H1 (cell line): ENCODE measurements around the gene CD4. TPM values are rescaled to one million over a fixed set of nuclear protein-coding genes. Genes with fewer than 3 reads are reported as not detected.

Experiments used
- NANOG ChIP-seq: IDR thresholded peaks from 2 replicates; pipeline ENCODE4 v1.6.1; 2011; ENCODE audit warnings: low read length, low read depth, mild to moderate bottlenecking, inconsistent platforms; ENCODE audit not compliant: insufficient read depth, poor library complexity, severe bottlenecking
- POLR2A ChIP-seq, 2 experiments: IDR thresholded peaks; 1 replicate in 1 of 2; 2 replicates in 1 of 2; pipeline ENCODE4 v1.6.1; 2011; ENCODE audit warnings: low read depth in 2 of 2, low read length in 2 of 2, mild to moderate bottlenecking in 2 of 2; ENCODE audit errors: control extremely low read depth in 1 of 2
- POU5F1 ChIP-seq: IDR thresholded peaks from 2 replicates; pipeline ENCODE4 v1.6.1; 2011; ENCODE audit warnings: low read depth, mild to moderate bottlenecking, low read length, moderate library complexity
- polyA plus RNA-seq, 7 experiments: library from polyadenylated mRNA; depleted of rRNA in 3 of 7; stranded (reverse) in 5 of 7; unstranded in 2 of 7; fragments of >200 nt in 5 of 7; fragments of 200-250 nt in 2 of 7; gene quantifications; 1 replicate in 5 of 7; 2 replicates in 1 of 7; 4 replicates in 1 of 7; pipeline versions ENCODE4 v1.2.1 to v1.2.3, GENCODE V29; 2011 to 2013; ENCODE audit warnings: missing spikeins in 2 of 7, mixed read lengths in 2 of 7
- total RNA-seq: library from RNA; stranded (reverse); fragmentation: NEBNext Ultra II Directional; extraction: Animal tissue kit (Norgen Biotek cat#: 25700); gene quantifications from 2 replicates; pipeline ENCODE4 v1.2.1, GENCODE V29; 2021

Gene CD4
- total and polyA plus RNA-seq, 2 of the 8 experiments (the other 6 are each of a cell fraction or from before 2014, with no cell fraction given), result 3.4 to 5.1 TPM

DNA sequence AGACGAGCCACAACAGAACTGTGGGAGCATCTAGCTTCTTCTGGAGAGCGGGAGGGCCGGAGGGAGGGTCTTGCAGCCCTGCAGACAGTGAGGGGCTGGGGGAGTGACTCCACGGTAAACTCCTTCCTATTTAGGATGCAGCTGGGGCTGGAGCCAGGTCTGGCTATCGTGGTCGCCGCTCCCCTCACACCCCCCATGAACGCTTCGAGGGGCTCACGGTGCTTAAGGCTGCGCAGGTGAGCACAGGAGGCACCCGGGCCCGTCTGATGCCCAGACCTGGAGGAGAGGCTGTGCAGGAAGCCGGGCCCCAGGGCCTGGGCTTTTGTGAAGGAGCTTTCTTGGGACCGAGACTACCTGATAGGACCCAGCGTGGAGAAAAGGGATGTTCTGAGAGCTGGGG, 47.5 kb downstream of the CD4 start (continued):
- TF ChIP-seq POU5F1 (no peak), POLR2A (IDR thresholded peaks at IDR 0.05; ENCODE audit: control extremely low read depth in 1 of 2, low read depth in 2 of 2, low read length in 2 of 2) (no peak), NANOG (no peak)
- TF ChIP-seq, all 59 proteins: peak for 0
